GM12875 (cell line): ENCODE results near the gene SFMBT2.
"Not testable (repeated sequence)": the region's sequence is repeated elsewhere in the genome, so short reads cannot be mapped to it uniquely, and the experiment has no call there.

Experiments used
- H3K4me3 ChIP-seq: one replicate; pipeline ENCODE4 v1.5.1; 2011; ENCODE audit warnings: low read depth, low read length, control low read depth
- TF ChIP-seq, protein P1 (sequence below): IDR thresholded peaks from 2 replicates; pipeline ENCODE4 v1.5.1; 2011; ENCODE audit warnings: low read depth, mild to moderate bottlenecking, control low read depth, inconsistent platforms, low read length, moderate library complexity, borderline replicate concordance; ENCODE audit not compliant: insufficient read depth

SFMBT2 gene

DNA sequence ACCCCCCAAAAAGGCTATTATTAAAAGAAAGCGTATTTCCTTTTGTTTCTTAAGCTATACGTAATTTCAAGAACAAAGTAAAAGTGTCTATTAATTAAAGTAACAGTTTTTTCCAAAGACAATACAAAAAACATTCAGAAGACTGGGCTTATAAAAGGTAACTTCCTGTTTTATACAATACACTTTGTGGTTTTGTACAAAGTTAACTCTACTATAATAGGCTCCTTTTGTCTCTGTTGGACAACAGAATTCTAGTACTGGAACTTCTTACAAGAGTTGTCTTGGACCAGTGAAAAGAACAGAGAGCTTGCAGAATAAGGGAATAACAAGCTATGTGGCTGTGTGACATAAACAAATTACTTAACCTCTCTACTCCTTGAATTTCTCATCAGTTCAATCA is 21.5 kb downstream of the SFMBT2 start:
- TF ChIP-seq, protein P1, sequence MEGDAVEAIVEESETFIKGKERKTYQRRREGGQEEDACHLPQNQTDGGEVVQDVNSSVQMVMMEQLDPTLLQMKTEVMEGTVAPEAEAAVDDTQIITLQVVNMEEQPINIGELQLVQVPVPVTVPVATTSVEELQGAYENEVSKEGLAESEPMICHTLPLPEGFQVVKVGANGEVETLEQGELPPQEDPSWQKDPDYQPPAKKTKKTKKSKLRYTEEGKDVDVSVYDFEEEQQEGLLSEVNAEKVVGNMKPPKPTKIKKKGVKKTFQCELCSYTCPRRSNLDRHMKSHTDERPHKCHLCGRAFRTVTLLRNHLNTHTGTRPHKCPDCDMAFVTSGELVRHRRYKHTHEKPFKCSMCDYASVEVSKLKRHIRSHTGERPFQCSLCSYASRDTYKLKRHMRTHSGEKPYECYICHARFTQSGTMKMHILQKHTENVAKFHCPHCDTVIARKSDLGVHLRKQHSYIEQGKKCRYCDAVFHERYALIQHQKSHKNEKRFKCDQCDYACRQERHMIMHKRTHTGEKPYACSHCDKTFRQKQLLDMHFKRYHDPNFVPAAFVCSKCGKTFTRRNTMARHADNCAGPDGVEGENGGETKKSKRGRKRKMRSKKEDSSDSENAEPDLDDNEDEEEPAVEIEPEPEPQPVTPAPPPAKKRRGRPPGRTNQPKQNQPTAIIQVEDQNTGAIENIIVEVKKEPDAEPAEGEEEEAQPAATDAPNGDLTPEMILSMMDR = no peak
- H3K4me3 ChIP-seq = no peak overlapping the region

DNA sequence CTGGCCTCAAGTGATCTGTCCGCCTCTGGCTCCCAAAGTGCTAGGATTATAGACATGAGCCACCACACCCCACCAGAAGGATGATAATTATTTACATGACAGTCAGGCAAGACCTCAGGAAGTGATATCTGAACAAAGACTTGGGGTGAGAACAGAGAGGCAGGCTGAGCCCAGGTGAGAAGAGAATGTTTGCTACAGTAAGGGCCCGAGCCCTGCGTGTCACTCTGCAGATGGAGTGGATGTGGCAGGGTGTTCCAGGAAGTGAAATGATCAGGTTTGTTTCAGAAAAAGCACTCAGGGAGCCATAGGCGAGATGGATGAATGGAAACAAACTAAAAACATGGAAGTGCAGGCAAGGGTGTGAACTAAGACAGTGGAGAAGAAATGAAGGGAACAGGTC is 22.2 kb downstream of the SFMBT2 start:
- TF ChIP-seq, protein P1 = no peak
- no peak overlapping the region for H3K4me3 ChIP-seq

DNA sequence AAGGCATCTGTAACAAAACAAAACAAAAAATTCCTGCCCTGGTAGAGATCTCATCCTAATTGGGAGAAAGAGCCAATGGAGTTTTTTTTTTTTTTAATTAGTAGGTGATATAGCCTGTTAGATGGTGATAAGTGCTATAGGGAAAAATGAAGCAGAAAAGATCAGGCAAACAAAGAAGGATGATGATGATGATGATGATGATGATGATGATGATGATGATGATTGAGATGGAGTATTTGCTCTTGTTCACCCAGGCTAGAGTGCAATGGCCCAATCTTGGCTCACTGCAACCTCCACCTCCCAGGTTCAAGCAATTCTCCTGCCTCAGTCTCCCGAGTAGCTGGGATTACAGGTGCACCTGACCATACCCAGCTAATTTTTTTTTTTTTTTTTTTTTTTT is 22.7 kb downstream of the SFMBT2 start:
- H3K4me3 ChIP-seq = not testable (repeated sequence)

DNA sequence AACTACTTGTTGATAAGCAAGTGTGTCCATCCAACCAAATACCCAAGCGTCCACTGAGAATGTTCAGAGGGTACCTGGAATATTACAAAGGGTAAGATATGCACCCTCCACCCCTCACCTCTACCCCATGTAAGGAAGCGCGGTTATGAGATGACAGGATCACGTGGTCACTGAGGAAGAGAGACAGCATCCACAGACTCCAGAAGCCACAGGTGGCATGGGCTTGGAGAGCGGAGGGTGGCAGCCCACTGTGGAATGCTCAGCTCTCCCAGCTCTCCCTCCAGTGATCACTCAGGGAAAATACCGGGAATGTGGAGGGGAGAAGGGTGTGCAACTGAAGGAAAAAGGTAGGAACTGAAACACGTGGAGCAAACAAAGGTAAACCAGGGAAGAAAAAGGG is 25.7 kb downstream of the SFMBT2 start:
- TF ChIP-seq, protein P1 = no peak
- H3K4me3 ChIP-seq = no peak overlapping the region

DNA sequence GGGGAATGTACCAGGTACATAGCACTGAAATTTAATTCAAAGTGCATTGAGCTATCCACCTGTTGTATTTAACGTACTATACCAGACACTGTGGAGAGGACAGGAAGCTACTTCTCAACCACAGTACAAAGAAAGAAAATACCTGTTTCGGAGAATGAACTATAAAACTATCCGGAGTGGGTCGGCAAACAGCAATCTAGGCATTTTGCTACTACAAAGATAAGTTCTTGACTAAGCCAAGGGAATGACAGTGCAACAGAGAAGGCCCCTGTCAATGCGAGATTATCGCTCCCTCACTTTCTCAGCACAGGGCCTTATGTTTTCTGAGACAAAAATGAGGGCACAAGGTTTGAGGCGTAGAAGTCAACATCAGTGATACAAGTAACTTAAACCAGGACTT is 27.4 kb downstream of the SFMBT2 start:
- no peak overlapping the region for H3K4me3 ChIP-seq
- TF ChIP-seq, protein P1 = no peak

DNA sequence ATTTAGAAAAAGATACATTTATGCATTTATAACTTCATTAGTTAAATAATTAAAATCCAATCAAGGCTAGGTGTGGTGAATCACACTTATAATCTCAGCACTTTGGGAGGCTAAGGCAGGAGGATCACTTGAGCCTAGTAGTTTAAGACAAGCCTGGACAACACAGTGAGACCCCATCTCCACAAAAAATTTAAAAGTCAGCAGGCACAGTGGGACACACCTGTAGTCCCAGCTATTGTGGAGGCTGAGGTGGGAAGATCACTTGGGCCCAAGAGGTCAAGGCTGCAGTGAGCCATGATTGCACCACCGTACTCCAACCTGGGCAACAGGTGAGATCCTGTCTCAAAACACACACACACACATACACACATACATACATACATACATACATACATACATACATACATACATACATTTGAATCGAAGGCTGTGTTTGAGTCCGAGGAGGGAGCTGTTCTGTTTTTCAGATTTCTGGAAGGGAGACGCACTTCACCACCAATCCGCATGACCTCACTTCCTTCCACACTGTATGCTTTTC is 30.1 kb downstream of the SFMBT2 start:
- TF ChIP-seq, protein P1 = no peak
- H3K4me3 ChIP-seq = no peak overlapping the region

DNA sequence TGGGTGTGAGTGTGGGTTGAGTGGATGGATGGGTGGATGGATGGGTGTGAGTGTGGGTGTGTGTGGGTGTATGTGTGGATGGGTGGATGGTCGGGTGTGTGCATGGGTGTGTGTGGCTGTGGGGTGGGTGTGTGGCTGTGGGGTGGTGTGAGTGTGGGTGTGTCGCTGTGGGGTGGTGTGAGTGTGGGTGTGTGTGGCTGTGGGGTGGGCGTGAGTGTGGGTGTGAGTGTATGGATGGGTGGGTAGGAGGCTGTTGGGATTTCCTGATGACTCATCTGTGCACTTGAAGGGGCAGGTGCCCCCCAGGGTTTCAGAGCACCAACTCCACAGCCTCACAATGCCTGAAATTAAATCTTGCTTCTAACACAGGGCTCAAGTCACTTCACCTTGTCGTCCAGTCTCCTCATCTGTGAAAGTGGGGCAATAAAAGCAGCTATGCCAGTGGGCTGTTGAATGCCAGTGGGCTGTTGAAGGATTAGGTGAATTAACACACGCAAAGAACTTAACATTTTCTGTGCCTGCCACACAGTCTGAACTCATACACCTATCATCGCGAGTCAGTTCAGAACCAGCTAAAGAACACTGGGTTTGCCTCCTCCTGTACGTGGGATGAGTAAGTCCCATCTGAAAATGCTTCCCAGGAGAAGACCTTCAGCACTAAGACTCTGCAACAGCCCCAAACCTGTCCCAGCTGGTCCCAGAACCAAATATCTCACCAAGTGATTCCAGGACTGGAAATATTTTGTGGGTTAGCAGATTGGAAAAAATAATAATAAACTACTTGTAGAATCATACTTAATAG is 32.0 kb downstream of the SFMBT2 start:
- TF ChIP-seq, protein P1 = no peak
- no peak overlapping the region for H3K4me3 ChIP-seq
